ENCODE results near the gene RPS29.

GRCh38 chr14:49538852-49539251 lies 47.3 kb downstream of the RPS29 start:
- TF ChIP-seq REST (IDR thresholded peaks at IDR 0.05; ENCODE audit: borderline replicate concordance), result no peak
- no peak for TF ChIP-seq EZH2 (IDR thresholded peaks at IDR 0.05; ENCODE audit: borderline replicate concordance, insufficient read depth, low read length, poor library complexity, severe bottlenecking)
- no peak for TF ChIP-seq RAD21 (conservative IDR thresholded peaks at IDR 0.05)
- no peak for TF ChIP-seq CTCF (IDR thresholded peaks at IDR 0.05; ENCODE audit: poor library complexity, severe bottlenecking)
